PFSK-1 (cell line): ENCODE results near the gene CTNND2.

Experiments
- FOXP2 ChIP-seq: optimal IDR thresholded peaks from 2 replicates; pipeline ENCODE3; 2011; ENCODE audit warnings: borderline replicate concordance, control low read depth, inconsistent platforms; ENCODE audit not compliant: insufficient read depth; ENCODE audit errors: extremely low read length, extremely low read depth
- POLR2AphosphoS5 ChIP-seq: IDR thresholded peaks from 2 replicates; pipeline ENCODE4 v1.6.1; 2012; ENCODE audit warnings: low read depth, mild to moderate bottlenecking, control low read depth, low read length, moderate library complexity
- SIN3A ChIP-seq: IDR thresholded peaks from 2 replicates; pipeline ENCODE4 v1.6.1; 2012; ENCODE audit warnings: mild to moderate bottlenecking, low read length, moderate library complexity, borderline replicate concordance; ENCODE audit not compliant: insufficient read depth
- TAF1 ChIP-seq: IDR thresholded peaks from 2 replicates; pipeline ENCODE4 v1.6.1; 2012; ENCODE audit warnings: low read length, control low read depth, borderline replicate concordance; ENCODE audit not compliant: insufficient read depth
- TF ChIP-seq, protein P1 (sequence below), 2 experiments: IDR thresholded peaks; 2 replicates each; pipeline versions ENCODE4 v1.6.1 to v1.8.0; 2011 to 2012; ENCODE audit warnings: low read depth in 2 of 2, low read length in 2 of 2, control low read depth in 1 of 2, inconsistent platforms in 1 of 2, mild to moderate bottlenecking in 1 of 2, moderate library complexity in 1 of 2; ENCODE audit not compliant: insufficient read depth in 1 of 2

Gene CTNND2

GRCh38 chr5:11251247-11251646 lies 653.0 kb downstream of the CTNND2 start:
- TF ChIP-seq TAF1 = no peak

- TF ChIP-seq, protein P1, sequence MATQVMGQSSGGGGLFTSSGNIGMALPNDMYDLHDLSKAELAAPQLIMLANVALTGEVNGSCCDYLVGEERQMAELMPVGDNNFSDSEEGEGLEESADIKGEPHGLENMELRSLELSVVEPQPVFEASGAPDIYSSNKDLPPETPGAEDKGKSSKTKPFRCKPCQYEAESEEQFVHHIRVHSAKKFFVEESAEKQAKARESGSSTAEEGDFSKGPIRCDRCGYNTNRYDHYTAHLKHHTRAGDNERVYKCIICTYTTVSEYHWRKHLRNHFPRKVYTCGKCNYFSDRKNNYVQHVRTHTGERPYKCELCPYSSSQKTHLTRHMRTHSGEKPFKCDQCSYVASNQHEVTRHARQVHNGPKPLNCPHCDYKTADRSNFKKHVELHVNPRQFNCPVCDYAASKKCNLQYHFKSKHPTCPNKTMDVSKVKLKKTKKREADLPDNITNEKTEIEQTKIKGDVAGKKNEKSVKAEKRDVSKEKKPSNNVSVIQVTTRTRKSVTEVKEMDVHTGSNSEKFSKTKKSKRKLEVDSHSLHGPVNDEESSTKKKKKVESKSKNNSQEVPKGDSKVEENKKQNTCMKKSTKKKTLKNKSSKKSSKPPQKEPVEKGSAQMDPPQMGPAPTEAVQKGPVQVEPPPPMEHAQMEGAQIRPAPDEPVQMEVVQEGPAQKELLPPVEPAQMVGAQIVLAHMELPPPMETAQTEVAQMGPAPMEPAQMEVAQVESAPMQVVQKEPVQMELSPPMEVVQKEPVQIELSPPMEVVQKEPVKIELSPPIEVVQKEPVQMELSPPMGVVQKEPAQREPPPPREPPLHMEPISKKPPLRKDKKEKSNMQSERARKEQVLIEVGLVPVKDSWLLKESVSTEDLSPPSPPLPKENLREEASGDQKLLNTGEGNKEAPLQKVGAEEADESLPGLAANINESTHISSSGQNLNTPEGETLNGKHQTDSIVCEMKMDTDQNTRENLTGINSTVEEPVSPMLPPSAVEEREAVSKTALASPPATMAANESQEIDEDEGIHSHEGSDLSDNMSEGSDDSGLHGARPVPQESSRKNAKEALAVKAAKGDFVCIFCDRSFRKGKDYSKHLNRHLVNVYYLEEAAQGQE (IDR thresholded peaks at IDR 0.05; ENCODE audit: insufficient read depth in 1 of 2, low read depth in 2 of 2, low read length in 2 of 2) = no peak
- TF ChIP-seq POLR2AphosphoS5 (no peak), TAF1 (no peak), SIN3A (no peak), FOXP2 (no peak)
Observed at GRCh38 chr5:11248966-11249365, 655.3 kb downstream of the CTNND2 start.

GRCh38 chr5:11247224-11247623 lies 657.0 kb downstream of the CTNND2 start:
- TF ChIP-seq SIN3A (no peak), FOXP2 (no peak), TAF1 (no peak), POLR2AphosphoS5 (no peak)
- TF ChIP-seq, protein P1 (IDR thresholded peaks at IDR 0.05; ENCODE audit: insufficient read depth in 1 of 2, low read depth in 2 of 2, low read length in 2 of 2) = no peak

DNA sequence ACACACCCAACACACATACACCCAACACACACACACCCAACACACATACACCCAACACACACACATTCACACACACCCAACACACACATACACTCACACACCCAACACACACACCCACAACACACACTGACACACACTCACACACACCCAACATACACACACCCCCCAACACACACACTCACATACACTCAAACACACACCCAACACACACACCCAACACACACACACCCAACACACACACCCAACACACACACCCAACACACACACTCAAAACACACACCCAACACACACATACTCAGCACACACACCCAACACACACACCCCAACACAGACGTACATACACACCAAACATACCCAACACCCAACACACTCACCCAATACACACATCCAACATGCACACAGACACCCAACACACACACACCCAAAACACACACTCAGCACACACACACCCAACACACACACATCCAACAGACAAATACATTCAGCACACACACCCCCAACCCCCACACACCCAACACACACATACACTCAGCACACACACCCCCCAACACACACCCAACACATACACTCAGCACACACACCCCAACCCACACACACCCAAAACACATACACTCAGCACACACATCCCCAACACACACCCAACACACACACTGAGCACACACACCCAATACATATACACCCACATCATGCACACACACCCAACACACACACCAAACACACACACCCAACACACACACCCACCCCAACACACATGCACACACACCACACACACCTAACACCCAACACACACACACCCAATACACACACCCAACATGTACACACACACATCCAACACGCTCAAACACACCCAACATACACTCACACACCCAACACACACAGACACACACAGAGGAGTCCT lies 663.7 kb downstream of the CTNND2 start:
- TF ChIP-seq FOXP2 (no peak), SIN3A (no peak), POLR2AphosphoS5 (no peak), TAF1 (no peak)
- TF ChIP-seq, protein P1 (IDR thresholded peaks at IDR 0.05; ENCODE audit: insufficient read depth in 1 of 2, low read depth in 2 of 2, low read length in 2 of 2) = no peak

GRCh38 chr5:11239261-11240015 lies 664.8 kb downstream of the CTNND2 start:
- TF ChIP-seq TAF1 (no peak), FOXP2 (no peak), POLR2AphosphoS5 (no peak), SIN3A (no peak)
- TF ChIP-seq, protein P1 (IDR thresholded peaks at IDR 0.05; ENCODE audit: insufficient read depth in 1 of 2, low read depth in 2 of 2, low read length in 2 of 2) = no peak
